Hematopoietic multipotent progenitor cell treated with erythropoietin and hydrocortisone succinate and interleukin-3 and kit ligand, for 6 days (in vitro differentiated cells): Measurements from ENCODE around the gene PRMT3.
A peak's percentile ranks its signal among the peaks of the same experiment; 100 is the strongest.
"Not testable (repeated sequence)": the region's sequence is repeated elsewhere in the genome, so short reads cannot be mapped to it uniquely, and the experiment has no call there.

Experiments used
- DNase-seq: peaks from one replicate; pipeline ENCODE4 v3.0.0-alpha.2; 2015

The PRMT3 gene

GRCh38 chr11:20387261-20388095 lies at the start of gene PRMT3:
Gene PRMT3, plus strand, starts transcription at chr11:20387716. Its CDS starts 31 bp downstream, at chr11:20387747.
- peak; percentile 96 for DNase-seq

- DNase-seq, result peak; percentile 41
Observed at GRCh38 chr11:20342347-20343141, 45.0 kb upstream of the PRMT3 start.

- no peak for DNase-seq
Observed at GRCh38 chr11:20351136-20351535, 36.4 kb upstream of the PRMT3 start.

GRCh38 chr11:20351751-20352262 lies 35.7 kb upstream of the PRMT3 start:
- no peak for DNase-seq

- DNase-seq, result peak; percentile 72
Observed at GRCh38 chr11:20353829-20354434, 33.6 kb upstream of the PRMT3 start.

GRCh38 chr11:20355221-20356219 lies 32.0 kb upstream of the PRMT3 start:
- peak; percentile 80 for DNase-seq

- peak; percentile 18 for DNase-seq
Observed at GRCh38 chr11:20357150-20357549, 30.4 kb upstream of the PRMT3 start.

GRCh38 chr11:20360650-20361049 lies 26.9 kb upstream of the PRMT3 start:
- peak; percentile 34 for DNase-seq

GRCh38 chr11:20362481-20362880 lies 25.0 kb upstream of the PRMT3 start:
- DNase-seq, result no peak

- DNase-seq, result no peak
Observed at GRCh38 chr11:20363149-20363499, 24.4 kb upstream of the PRMT3 start.

- peak; percentile 79 for DNase-seq
Observed at GRCh38 chr11:20363500-20364340, 23.8 kb upstream of the PRMT3 start, which contains the start of gene HTATIP2. Gene HTATIP2, plus strand, starts transcription at chr11:20363714. Its CDS starts 524 bp downstream, at chr11:20364238.

- no peak for DNase-seq
Observed at GRCh38 chr11:20364341-20364792, 23.1 kb upstream of the PRMT3 start.

- not testable (repeated sequence) for DNase-seq
Observed at GRCh38 chr11:20365465-20365864, 22.1 kb upstream of the PRMT3 start.

- DNase-seq, result peak; percentile 57
Observed at GRCh38 chr11:20367313-20367948, 20.1 kb upstream of the PRMT3 start.

- peak; percentile 54 for DNase-seq
Observed at GRCh38 chr11:20368438-20368837, 19.1 kb upstream of the PRMT3 start.

GRCh38 chr11:20369826-20370225 lies 17.7 kb upstream of the PRMT3 start:
- DNase-seq, result no peak

- DNase-seq, result no peak
Observed at GRCh38 chr11:20372081-20372626, 15.4 kb upstream of the PRMT3 start.

GRCh38 chr11:20373147-20373546 lies 14.4 kb upstream of the PRMT3 start:
- DNase-seq, result no peak

GRCh38 chr11:20373568-20374209 lies 13.8 kb upstream of the PRMT3 start:
- DNase-seq, result no peak
